Esophagus squamous epithelium (tissue), 5 donors: ENCODE data around the gene PFKP. TPM values are rescaled to one million over a fixed set of nuclear protein-coding genes. Genes with fewer than 3 reads are reported as not detected.

ENCODE experiments used
- DNase-seq: peaks from one replicate; lab custom pipeline; 2025; lab: John Stamatoyannopoulos, UW
- H3K27ac ChIP-seq, 4 donors: fragments of 200-600 bp; sonication (generic); one replicate each; pipeline ENCODE4 v1.5.1; 2016 to 2019; ENCODE audit warnings: mild to moderate bottlenecking in 1 of 4
- H3K27me3 ChIP-seq, 4 donors: fragments of 200-600 bp; sonication (generic); 1 replicate in 3 of 4; 2 replicates in 1 of 4; pipeline versions ENCODE4 v1.5.1 to v1.6.0; 2017 to 2021; ENCODE audit warnings: antibody characterized with exemption in 1 of 4
- H3K36me3 ChIP-seq, 3 donors: fragments of 200-600 bp; sonication (generic); one replicate each; pipeline ENCODE4 v1.5.1; 2016 to 2019
- H3K4me1 ChIP-seq, 3 donors: fragments of 200-600 bp; sonication (generic); one replicate each; pipeline ENCODE4 v1.5.1; 2017 to 2019
- H3K4me3 ChIP-seq, 4 donors: fragments of 200-600 bp; sonication (generic); 1 replicate in 3 of 4; 2 replicates in 1 of 4; pipeline ENCODE4 v1.5.1; 2016 to 2019; ENCODE audit warnings: mild to moderate bottlenecking in 2 of 4, moderate library complexity in 1 of 4
- H3K9me3 ChIP-seq, 3 donors: fragments of 200-600 bp; sonication (generic); one replicate each; pipeline ENCODE4 v1.5.1; 2016 to 2019
- POLR2A ChIP-seq, 4 donors: fragments of 450-650 bp; IDR thresholded peaks; one replicate each; pipeline ENCODE4 v1.6.1; 2017; ENCODE audit warnings: antibody characterized with exemption in 4 of 4, mild to moderate bottlenecking in 4 of 4, moderate library complexity in 3 of 4
- WGBS, 2 donors: methylation state at CpG; one replicate each; pipeline ENCODE4 v1.1.5; 2018; 5-methylcytosine and 5-hydroxymethylcytosine counted together
- intact Hi-C: fragments of 100-400 bp; cut with DNase I; formaldehyde crosslinking; loops from one replicate; pipeline ENCODE4 v1.15.0; 2022
- total RNA-seq, 4 donors: library from RNA; depleted of rRNA; stranded (reverse); fragments of >200 nt; gene quantifications; one replicate each; pipeline ENCODE4 v1.1.0, GENCODE V29; 2016
- TF ChIP-seq, protein P1 (sequence below), 6 experiments: fragments of 450-650 bp in 4 of 6; fragments of 200-600 bp in 2 of 6; sonication (generic) in 2 of 6; IDR thresholded peaks; one replicate each; pipeline ENCODE4 v1.5.1; 2016 to 2019; ENCODE audit warnings: antibody characterized with exemption in 6 of 6, mild to moderate bottlenecking in 4 of 6, moderate library complexity in 4 of 6
- donor health status: DM: yes; HTN: yes; CAD: no.

PFKP gene
- total RNA-seq, 4 donors from 2014 or later, result 69.7 to 94.0 (median 86.4) TPM

DNA sequence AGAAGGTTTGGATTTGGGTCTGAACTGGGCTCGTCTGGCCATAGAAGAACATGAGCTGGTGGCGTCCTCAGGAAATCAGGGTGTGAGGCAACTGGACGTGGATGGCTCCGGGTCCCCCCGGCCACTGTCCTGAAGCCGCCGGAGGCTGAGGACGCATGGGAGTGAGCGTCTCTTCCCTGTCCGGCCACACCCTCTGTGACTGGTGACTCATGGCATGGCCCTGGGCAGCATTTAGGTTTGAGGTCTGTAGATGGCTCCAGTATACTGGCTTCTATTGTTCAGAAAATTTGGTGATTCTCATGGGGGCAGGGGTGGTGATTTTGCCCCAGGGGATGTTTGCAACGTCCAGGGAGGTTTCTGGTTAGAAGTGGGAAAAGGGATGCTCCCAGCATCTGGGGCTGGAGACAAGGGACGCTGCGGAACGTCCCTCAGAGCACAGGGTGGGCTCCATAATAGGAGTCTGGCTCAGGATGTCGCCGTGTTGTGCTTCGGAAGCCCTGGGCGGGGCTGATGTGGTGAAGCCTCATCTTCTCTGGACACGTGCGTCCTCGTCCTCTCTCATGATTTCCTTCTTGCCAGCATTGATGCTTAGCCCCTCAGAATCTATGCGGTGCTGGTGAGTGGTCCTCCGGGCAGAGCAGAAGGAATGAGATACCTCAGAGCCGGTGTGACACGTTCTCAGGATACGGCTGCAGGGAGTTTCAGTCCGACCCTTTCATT lies 55.3 kb downstream of the PFKP start:
- WGBS, 2 donors, result 57 to 86% methylated on average over 4 to 18 of the region's 27 CpGs
- peaks cover 0 to 89% (median 19%) of the 10 kb centered on the region in 3 donors for H3K36me3 ChIP-seq
- no peak overlapping the region for H3K4me3 ChIP-seq
- H3K4me1 ChIP-seq, result peaks cover 4 to 18% (median 14%) of the 10 kb centered on the region in 3 donors
- no peak for DNase-seq
- no peaks in the 10 kb centered on the region for H3K27me3 ChIP-seq
- H3K27ac ChIP-seq, result no peak overlapping the region
- TF ChIP-seq, protein P1, sequence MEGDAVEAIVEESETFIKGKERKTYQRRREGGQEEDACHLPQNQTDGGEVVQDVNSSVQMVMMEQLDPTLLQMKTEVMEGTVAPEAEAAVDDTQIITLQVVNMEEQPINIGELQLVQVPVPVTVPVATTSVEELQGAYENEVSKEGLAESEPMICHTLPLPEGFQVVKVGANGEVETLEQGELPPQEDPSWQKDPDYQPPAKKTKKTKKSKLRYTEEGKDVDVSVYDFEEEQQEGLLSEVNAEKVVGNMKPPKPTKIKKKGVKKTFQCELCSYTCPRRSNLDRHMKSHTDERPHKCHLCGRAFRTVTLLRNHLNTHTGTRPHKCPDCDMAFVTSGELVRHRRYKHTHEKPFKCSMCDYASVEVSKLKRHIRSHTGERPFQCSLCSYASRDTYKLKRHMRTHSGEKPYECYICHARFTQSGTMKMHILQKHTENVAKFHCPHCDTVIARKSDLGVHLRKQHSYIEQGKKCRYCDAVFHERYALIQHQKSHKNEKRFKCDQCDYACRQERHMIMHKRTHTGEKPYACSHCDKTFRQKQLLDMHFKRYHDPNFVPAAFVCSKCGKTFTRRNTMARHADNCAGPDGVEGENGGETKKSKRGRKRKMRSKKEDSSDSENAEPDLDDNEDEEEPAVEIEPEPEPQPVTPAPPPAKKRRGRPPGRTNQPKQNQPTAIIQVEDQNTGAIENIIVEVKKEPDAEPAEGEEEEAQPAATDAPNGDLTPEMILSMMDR (IDR thresholded peaks at IDR 0.05), result no peak
- H3K9me3 ChIP-seq, result no peaks in the 10 kb centered on the region
- intact Hi-C loops, result no loop called here

DNA sequence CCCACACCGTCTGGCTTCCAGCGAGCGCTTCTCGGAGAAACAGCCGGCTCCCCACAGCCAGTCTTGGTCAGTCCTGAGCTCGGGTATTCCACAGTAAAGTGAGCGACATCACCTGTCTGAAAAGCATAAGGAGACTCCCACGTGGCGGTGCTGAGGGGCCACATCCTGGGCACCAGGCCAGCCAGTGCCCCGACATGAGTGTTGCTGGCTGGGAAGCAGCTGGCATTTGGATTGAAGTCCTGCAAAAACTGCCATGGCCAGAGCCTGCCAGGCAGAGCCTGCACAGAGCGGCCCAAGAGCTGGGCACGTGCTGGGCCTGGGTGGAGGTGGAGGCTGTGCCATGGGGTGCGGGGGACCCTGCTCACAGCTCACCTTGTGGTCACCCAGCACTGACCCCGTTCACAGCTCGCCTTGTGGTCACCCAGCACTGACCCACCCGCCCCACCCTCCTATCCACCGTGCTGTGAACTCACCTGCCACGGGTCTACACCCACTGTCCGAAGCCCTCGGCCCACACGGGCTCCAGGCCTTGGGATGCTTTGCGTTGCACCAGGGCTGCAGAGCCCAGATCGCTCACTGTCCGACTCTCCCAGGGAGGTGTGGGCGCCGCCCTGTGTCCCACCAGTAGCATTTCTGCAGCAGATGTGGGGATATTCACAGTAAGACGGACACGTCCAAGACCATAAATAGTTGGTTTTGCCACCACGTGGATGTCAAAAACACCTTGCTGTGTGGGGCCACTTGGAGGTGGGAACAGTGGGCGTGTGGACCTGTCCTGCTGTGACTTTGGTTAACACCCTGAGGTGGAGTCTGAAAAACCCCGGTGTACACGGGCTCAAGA lies 56.4 kb downstream of the PFKP start:
- no peak for DNase-seq
- WGBS, 2 donors, result 86 to 88% methylated on average over 5 to 14 of the region's 32 CpGs
- TF ChIP-seq, protein P1 (IDR thresholded peaks at IDR 0.05), result no peak
- no peak for TF ChIP-seq POLR2A (IDR thresholded peaks at IDR 0.05)
- Histone ChIP-seq H3K36me3 (peaks cover 0 to 88% (median 19%) of the 10 kb centered on the region in 3 donors), H3K27me3 (no peaks in the 10 kb centered on the region), H3K4me3 (no peak overlapping the region), H3K9me3 (no peaks in the 10 kb centered on the region), H3K27ac (no peak overlapping the region), H3K4me1 (peaks cover 4 to 18% (median 14%) of the 10 kb centered on the region in 3 donors)
- intact Hi-C loops, result no loop called here

DNA sequence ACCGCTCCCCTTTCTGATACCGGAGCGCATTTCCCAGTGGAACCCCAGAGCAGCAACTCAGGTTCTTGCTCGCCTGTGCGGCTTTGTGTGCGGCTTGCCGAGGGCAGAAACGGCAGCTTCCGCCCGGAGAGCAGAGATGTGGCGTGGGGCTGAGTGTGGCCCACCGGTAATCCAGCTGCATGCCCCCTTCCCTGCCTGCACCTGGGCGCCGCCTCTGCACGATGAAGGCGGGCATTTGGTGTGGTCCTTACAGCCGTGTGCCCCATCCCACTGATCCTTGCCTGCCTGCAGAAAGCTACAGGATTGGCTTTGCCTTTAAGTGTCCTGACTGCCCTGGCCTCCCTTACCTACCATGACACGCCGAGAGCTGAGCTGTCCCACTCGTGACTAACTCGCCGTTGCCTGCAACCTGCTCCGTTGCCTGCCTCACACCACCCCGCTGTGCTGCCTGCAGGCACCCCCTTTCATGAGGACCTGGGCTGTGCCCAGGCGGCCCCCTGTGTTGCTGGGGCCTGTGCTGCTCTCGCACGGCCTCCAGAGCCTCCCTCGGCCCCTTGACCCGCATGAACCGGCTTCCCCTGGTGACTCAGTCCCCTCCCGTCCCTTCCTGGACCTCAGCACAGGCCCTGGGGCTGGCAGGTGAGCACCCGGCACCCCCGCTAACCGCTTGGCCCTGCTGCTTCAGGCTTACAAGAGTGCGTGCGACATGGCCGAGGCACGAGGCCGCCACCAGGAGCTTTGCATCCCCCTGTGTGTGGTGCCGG lies 57.2 kb downstream of the PFKP start:
- Histone ChIP-seq H3K27me3 (no peaks in the 10 kb centered on the region), H3K4me1 (peaks cover 4 to 18% (median 14%) of the 10 kb centered on the region in 3 donors), H3K9me3 (no peaks in the 10 kb centered on the region), H3K36me3 (peaks cover 0 to 91% (median 19%) of the 10 kb centered on the region in 3 donors), H3K4me3 (no peak overlapping the region), H3K27ac (no peak overlapping the region)
- no peak for DNase-seq
- intact Hi-C loops, result no loop called here
- WGBS, 2 donors, result 86 to 95% methylated on average over 17 to 28 of the region's 40 CpGs
- TF ChIP-seq POLR2A (IDR thresholded peaks at IDR 0.05), result no peak
- TF ChIP-seq, protein P1 (IDR thresholded peaks at IDR 0.05), result no peak

DNA sequence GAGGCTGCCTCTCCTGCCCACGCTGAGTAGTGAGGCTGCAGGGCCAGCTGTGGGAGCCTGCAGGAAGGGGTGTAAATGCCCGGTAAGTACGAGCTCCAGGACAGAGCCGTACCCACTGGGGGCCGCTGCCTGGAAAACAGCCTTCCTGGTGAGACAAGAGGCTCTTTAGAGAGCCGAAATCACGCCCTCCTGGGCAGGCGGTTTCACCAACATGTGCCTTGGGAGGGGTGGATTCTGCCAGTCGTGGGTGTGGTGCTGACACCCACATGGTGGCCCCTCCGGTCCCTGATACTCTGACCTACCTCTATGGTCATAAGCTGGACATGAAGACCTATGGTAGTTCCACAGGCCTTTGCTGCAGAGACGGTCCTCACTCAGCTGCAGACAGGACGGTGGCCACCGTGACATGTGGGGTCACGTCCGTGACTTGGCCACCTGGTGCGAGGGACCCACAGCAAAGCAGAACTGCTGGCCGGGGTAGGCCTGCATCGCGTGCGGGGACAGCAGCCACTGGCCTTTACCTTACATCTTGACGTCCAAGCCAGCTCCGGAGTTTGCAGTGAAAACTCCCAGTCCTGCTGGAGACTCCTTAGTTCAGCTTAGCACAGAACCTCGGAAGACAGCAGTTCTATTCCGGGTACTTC lies 58.3 kb downstream of the PFKP start:
- DNase-seq, result no peak
- Histone ChIP-seq H3K27me3 (no peaks in the 10 kb centered on the region), H3K4me1 (peaks cover 4 to 29% (median 14%) of the 10 kb centered on the region in 3 donors), H3K9me3 (no peaks in the 10 kb centered on the region), H3K27ac (no peak overlapping the region), H3K4me3 (no peak overlapping the region), H3K36me3 (peaks cover 0 to 90% (median 17%) of the 10 kb centered on the region in 3 donors)
- 90 to 98% methylated on average over 10 to 11 of the region's 24 CpGs for WGBS, 2 donors
- TF ChIP-seq POLR2A (IDR thresholded peaks at IDR 0.05), result no peak
- TF ChIP-seq, protein P1 (IDR thresholded peaks at IDR 0.05), result no peak
- intact Hi-C loops, result no loop called here
